ENCODE data around the gene BCL3. TPM values are rescaled to one million over a fixed set of nuclear protein-coding genes. Genes with fewer than 3 reads are reported as not detected.
A peak's percentile ranks its signal among the peaks of the same experiment; 100 is the strongest.
"Not testable (repeated sequence)": the region's sequence is repeated elsewhere in the genome, so short reads cannot be mapped to it uniquely, and the experiment has no call there.

The BCL3 gene
- total and polyA plus RNA-seq, 4 donors: 17.6 to 233 (median 63.8) TPM

- Histone ChIP-seq H3K9ac (ENCODE audit: insufficient read depth in 1 of 2, low read length in 2 of 2) (no peak overlapping the region), H3K27ac (ENCODE audit: low read depth in 1 of 2, low read length in 1 of 2) (no peak overlapping the region)
- 18% methylated on average over 15 of the region's 15 CpGs for WGBS, 2 donors
Observed at GRCh38 chr19:44770550-44771257, 22.2 kb downstream of the BCL3 start.

GRCh38 chr19:44772144-44772543 is 23.6 kb downstream of the BCL3 start:
- ATAC-seq (ENCODE audit: insufficient read depth, low FRiP score); H3K9me3 ChIP-seq (ENCODE audit: control insufficient read depth in 4 of 4, insufficient read depth in 3 of 4, low read length in 3 of 4); H3K9ac ChIP-seq (ENCODE audit: insufficient read depth in 1 of 2, low read length in 2 of 2); H3K4me3 ChIP-seq; H3K27ac ChIP-seq (ENCODE audit: low read depth in 1 of 2, low read length in 1 of 2); DNase-seq; H3K27me3 ChIP-seq (ENCODE audit: control insufficient read depth in 3 of 3, insufficient read depth in 3 of 3, low read length in 2 of 3); H3K36me3 ChIP-seq (ENCODE audit: control insufficient read depth in 4 of 4, insufficient read depth in 4 of 4, low read length in 4 of 4): not testable (repeated sequence)
- 84 to 92% methylated on average over 14 to 18 of the region's 18 CpGs for WGBS, 2 donors
- peaks cover 0 to 15% (median 1%) of the 10 kb centered on the region in 5 donors for H3K4me1 ChIP-seq (ENCODE audit: control insufficient read depth in 5 of 5, insufficient read depth in 5 of 5, low read length in 5 of 5)

More at GRCh38 chr19:44770550-44771257, 22.2 kb downstream of the BCL3 start:
- H3K27me3 ChIP-seq (ENCODE audit: control insufficient read depth in 3 of 3, insufficient read depth in 3 of 3, low read length in 2 of 3): no peaks in the 10 kb centered on the region
- H3K36me3 ChIP-seq (ENCODE audit: control insufficient read depth in 4 of 4, insufficient read depth in 4 of 4, low read length in 4 of 4): no peaks in the 10 kb centered on the region
- no peak overlapping the region for H3K4me3 ChIP-seq
- H3K4me1 ChIP-seq (ENCODE audit: control insufficient read depth in 5 of 5, insufficient read depth in 5 of 5, low read length in 5 of 5): peaks cover 0 to 15% (median 0%) of the 10 kb centered on the region in 5 donors
- no peaks in the 10 kb centered on the region for H3K9me3 ChIP-seq (ENCODE audit: control insufficient read depth in 4 of 4, insufficient read depth in 3 of 4, low read length in 3 of 4)
- DNase-seq (peak; percentile 90 to 93 (median 91)), ATAC-seq (ENCODE audit: insufficient read depth, low FRiP score) (peak; percentile 99)
- TF ChIP-seq, protein P1, sequence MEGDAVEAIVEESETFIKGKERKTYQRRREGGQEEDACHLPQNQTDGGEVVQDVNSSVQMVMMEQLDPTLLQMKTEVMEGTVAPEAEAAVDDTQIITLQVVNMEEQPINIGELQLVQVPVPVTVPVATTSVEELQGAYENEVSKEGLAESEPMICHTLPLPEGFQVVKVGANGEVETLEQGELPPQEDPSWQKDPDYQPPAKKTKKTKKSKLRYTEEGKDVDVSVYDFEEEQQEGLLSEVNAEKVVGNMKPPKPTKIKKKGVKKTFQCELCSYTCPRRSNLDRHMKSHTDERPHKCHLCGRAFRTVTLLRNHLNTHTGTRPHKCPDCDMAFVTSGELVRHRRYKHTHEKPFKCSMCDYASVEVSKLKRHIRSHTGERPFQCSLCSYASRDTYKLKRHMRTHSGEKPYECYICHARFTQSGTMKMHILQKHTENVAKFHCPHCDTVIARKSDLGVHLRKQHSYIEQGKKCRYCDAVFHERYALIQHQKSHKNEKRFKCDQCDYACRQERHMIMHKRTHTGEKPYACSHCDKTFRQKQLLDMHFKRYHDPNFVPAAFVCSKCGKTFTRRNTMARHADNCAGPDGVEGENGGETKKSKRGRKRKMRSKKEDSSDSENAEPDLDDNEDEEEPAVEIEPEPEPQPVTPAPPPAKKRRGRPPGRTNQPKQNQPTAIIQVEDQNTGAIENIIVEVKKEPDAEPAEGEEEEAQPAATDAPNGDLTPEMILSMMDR (IDR thresholded peaks at IDR 0.05; ENCODE audit: control extremely low read depth, extremely low read depth): peak; percentile 95

GRCh38 chr19:44772959-44773358 is 24.5 kb downstream of the BCL3 start:
- peaks cover 0 to 15% (median 3%) of the 10 kb centered on the region in 5 donors for H3K4me1 ChIP-seq (ENCODE audit: control insufficient read depth in 5 of 5, insufficient read depth in 5 of 5, low read length in 5 of 5)
- DNase-seq: peak; percentile 55 to 86 (median 83)
- no peaks in the 10 kb centered on the region for H3K27me3 ChIP-seq (ENCODE audit: control insufficient read depth in 3 of 3, insufficient read depth in 3 of 3, low read length in 2 of 3)
- no peak for ATAC-seq (ENCODE audit: insufficient read depth, low FRiP score)
- no peak overlapping the region for H3K27ac ChIP-seq (ENCODE audit: low read depth in 1 of 2, low read length in 1 of 2)
- H3K9me3 ChIP-seq (ENCODE audit: control insufficient read depth in 4 of 4, insufficient read depth in 3 of 4, low read length in 3 of 4): no peaks in the 10 kb centered on the region
- TF ChIP-seq, protein P1 (IDR thresholded peaks at IDR 0.05; ENCODE audit: control extremely low read depth, extremely low read depth): no peak
- no peaks in the 10 kb centered on the region for H3K36me3 ChIP-seq (ENCODE audit: control insufficient read depth in 4 of 4, insufficient read depth in 4 of 4, low read length in 4 of 4)
- H3K9ac ChIP-seq (ENCODE audit: insufficient read depth in 1 of 2, low read length in 2 of 2): no peak overlapping the region
- 55 to 76% methylated on average over 3 of the region's 3 CpGs for WGBS, 2 donors
- no peak overlapping the region for H3K4me3 ChIP-seq

DNA sequence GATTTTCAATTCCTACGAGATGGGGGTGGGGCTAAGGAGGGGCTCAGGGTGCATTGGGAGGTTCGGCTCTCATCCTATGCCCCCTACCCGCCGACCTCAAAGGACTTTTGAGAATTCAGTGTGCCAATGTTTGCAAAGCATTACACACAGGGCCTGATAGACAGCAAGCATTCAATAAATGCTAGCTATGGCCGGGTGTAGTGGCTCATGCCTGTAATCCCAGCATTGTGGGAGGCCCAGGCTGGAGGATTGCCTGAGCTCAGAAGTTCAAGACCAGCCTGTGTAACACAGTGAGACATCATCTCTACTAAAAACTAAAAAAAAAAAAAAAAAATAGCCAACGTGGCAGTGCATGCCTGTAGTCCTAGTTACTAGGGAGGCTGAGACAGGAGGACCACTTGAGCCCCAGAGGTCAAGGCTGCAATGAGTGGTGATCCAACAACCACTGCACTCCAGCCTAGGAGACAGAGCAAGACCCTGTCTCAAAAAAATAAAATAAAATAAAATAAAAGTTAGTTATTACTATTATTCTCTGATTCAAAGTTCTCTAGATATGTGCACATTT is 27.2 kb downstream of the BCL3 start:
- no peak overlapping the region for H3K4me3 ChIP-seq
- peaks cover 0 to 15% (median 3%) of the 10 kb centered on the region in 5 donors for H3K4me1 ChIP-seq (ENCODE audit: control insufficient read depth in 5 of 5, insufficient read depth in 5 of 5, low read length in 5 of 5)
- 84 to 90% methylated on average over 6 of the region's 6 CpGs for WGBS, 2 donors
- TF ChIP-seq, protein P1 (IDR thresholded peaks at IDR 0.05; ENCODE audit: control extremely low read depth, extremely low read depth): no peak
- H3K36me3 ChIP-seq (ENCODE audit: control insufficient read depth in 4 of 4, insufficient read depth in 4 of 4, low read length in 4 of 4): no peaks in the 10 kb centered on the region
- no peaks in the 10 kb centered on the region for H3K9me3 ChIP-seq (ENCODE audit: control insufficient read depth in 4 of 4, insufficient read depth in 3 of 4, low read length in 3 of 4)
- H3K9ac ChIP-seq (ENCODE audit: insufficient read depth in 1 of 2, low read length in 2 of 2): no peak overlapping the region
- DNase-seq: no peak
- no peak overlapping the region for H3K27ac ChIP-seq (ENCODE audit: low read depth in 1 of 2, low read length in 1 of 2)
- H3K27me3 ChIP-seq (ENCODE audit: control insufficient read depth in 3 of 3, insufficient read depth in 3 of 3, low read length in 2 of 3): no peaks in the 10 kb centered on the region
- ATAC-seq (ENCODE audit: insufficient read depth, low FRiP score): no peak
